CD4-positive, CD25-positive, alpha-beta regulatory T cell (primary cell): ENCODE results near the gene CAMK1D. TPM values are rescaled to one million over a fixed set of nuclear protein-coding genes. Genes with fewer than 3 reads are reported as not detected.
"Not testable (repeated sequence)": the region's sequence is repeated elsewhere in the genome, so short reads cannot be mapped to it uniquely, and the experiment has no call there.

ENCODE experiments used
- ATAC-seq, 2 donors: fragments of 150-1000 bp; cut with Tn5 transposase; one replicate each; pipeline ENCODE4 v1.10.0; 2021; ENCODE audit warnings: low read depth in 2 of 2, moderate number of reproducible peaks in 2 of 2, moderate library complexity in 1 of 2
- DNase-seq, 3 donors: peaks; one replicate each; pipeline versions ENCODE4 v3.0.0 to v3.0.0-alpha.2; 2012 to 2022; ENCODE audit warnings: mixed read lengths in 1 of 3
- H3K27ac ChIP-seq: one replicate; pipeline ENCODE4 v1.7.0; 2013; ENCODE audit warnings: mild to moderate bottlenecking, low read length; ENCODE audit not compliant: insufficient read depth, poor library complexity, severe bottlenecking
- H3K27me3 ChIP-seq: one replicate; pipeline ENCODE4 v1.7.0; 2013; ENCODE audit warnings: low read length; ENCODE audit not compliant: control insufficient read depth, insufficient read depth
- H3K36me3 ChIP-seq: one replicate; pipeline ENCODE4 v1.7.0; 2013; ENCODE audit warnings: mild to moderate bottlenecking, low read length, moderate library complexity; ENCODE audit not compliant: control insufficient read depth, insufficient read depth
- H3K4me1 ChIP-seq: 2 replicates; pipeline ENCODE4 v1.7.0; 2013; ENCODE audit warnings: mild to moderate bottlenecking, low read length; ENCODE audit not compliant: insufficient read depth, control insufficient read depth, poor library complexity, severe bottlenecking
- H3K4me3 ChIP-seq: one replicate; pipeline ENCODE4 v1.7.0; 2013; ENCODE audit warnings: low read depth, mild to moderate bottlenecking, low read length, moderate library complexity
- H3K9me3 ChIP-seq, 2 experiments: 1 replicate in 1 of 2; 2 replicates in 1 of 2; pipeline ENCODE4 v1.7.0; 2013; ENCODE audit warnings: low read length in 2 of 2, mild to moderate bottlenecking in 1 of 2, moderate library complexity in 1 of 2; ENCODE audit not compliant: control insufficient read depth in 2 of 2
- H3K27ac Mint-ChIP-seq, 3 donors: one replicate each; pipeline ENCODE4 v1.8.0; 2020 to 2022; ENCODE audit warnings: mild to moderate bottlenecking in 3 of 3, mixed read lengths in 3 of 3, moderate library complexity in 2 of 3
- H3K27me3 Mint-ChIP-seq: one replicate; pipeline ENCODE4 v1.8.0; 2022; ENCODE audit warnings: mild to moderate bottlenecking, mixed read lengths
- H3K36me3 Mint-ChIP-seq: one replicate; pipeline ENCODE4 v1.8.0; 2020; ENCODE audit warnings: mixed read lengths
- H3K4me1 Mint-ChIP-seq, 4 donors: one replicate each; pipeline ENCODE4 v1.8.0; 2020 to 2022; ENCODE audit warnings: mixed read lengths in 4 of 4, mild to moderate bottlenecking in 1 of 4
- H3K4me3 Mint-ChIP-seq, 4 donors: one replicate each; pipeline ENCODE4 v1.8.0; 2020 to 2022; ENCODE audit warnings: mild to moderate bottlenecking in 4 of 4, mixed read lengths in 4 of 4, moderate library complexity in 3 of 4
- H3K9me3 Mint-ChIP-seq, 7 donors: one replicate each; pipeline ENCODE4 v1.8.0; 2020 to 2022; ENCODE audit warnings: mixed read lengths in 7 of 7, mild to moderate bottlenecking in 3 of 7, moderate library complexity in 2 of 7
- polyA plus RNA-seq, 4 donors: library from polyadenylated mRNA; unstranded; fragments of 300-500 nt; fragmentation: Illumina TruSeq; gene quantifications; one replicate each; pipeline ENCODE4 v1.2.3, GENCODE V29; 2021
- total RNA-seq: library from RNA; stranded (reverse); gene quantifications from one replicate; pipeline ENCODE4 v1.2.3, GENCODE V29; 2022

CAMK1D gene
- total RNA-seq = 25.3 TPM
- polyA plus RNA-seq = 1 to 10 TPM; 4.4 to 5.8 (median 5.0) TPM

DNA sequence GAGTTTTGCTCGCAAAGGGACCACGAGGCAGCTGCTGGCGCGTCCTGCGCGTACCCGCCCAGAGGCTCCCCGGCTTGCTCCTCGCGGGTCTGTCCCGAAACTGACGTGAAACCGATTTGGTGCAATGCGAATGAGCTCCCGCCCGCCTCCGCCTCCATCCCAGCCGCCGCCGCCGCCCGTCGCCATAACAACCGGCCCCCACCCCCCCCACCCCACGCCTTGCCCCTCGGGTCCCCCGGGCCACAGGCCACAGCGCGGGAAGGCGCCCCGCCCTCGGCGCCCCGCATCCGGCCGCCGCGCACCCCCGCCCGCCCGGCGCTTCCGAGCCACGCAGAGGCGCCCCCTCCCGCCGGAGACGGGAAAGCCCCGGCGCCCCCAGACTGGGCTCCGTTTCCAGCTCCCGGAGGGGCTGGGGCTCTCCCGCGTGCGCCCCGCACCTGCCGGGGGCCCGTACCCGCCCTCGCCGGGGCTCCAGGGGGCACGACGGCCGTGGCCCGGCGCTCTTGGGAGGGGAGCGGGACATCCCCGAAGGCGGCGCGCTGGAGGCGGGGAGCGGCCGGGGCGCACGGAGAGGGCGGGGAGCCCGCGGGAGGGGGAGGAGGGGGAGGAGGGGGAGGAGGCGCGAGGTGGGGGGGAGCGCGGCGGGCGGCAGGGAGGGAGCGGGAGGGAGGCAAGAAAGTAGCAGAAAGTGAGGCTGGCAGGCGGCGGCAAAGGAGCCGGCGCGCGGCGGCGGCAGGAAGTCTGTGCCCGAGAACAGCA is at the start of gene CAMK1D:
CAMK1D (plus strand) TSS at position 678 of the 759 bp plus-strand sequence.
- Histone ChIP-seq H3K4me1 (peaks cover 28% of the 10 kb centered on the region), H3K27ac (peak within 1 kb of the TSS; percentile 87), H3K4me3 (peak within 1 kb of the TSS; percentile 93), H3K36me3 (no peaks in the 10 kb centered on the region), H3K27me3 (no peaks in the 10 kb centered on the region), H3K9me3 (no peaks in the 10 kb centered on the region)
- Mint-ChIP-seq H3K36me3 (peaks cover 4% of the 10 kb centered on the region), H3K4me1 (peaks cover 12 to 44% (median 27%) of the 10 kb centered on the region in 4 donors), H3K27me3 (peaks cover 10% of the 10 kb centered on the region), H3K9me3 (peaks cover 0 to 2% (median 0%) of the 10 kb centered on the region in 7 donors), H3K27ac (peak within 1 kb of the TSS; percentile 94 to 97 (median 97)), H3K4me3 (peak within 1 kb of the TSS; percentile 97 to 99 (median 98))
- ATAC-seq (peak; percentile 66 to 69), DNase-seq (peak; percentile 81 to 95 (median 86))

GRCh38 chr10:12301036-12301435 is 48.3 kb upstream of the CAMK1D start:
- not testable (repeated sequence) for H3K4me1 Mint-ChIP-seq, ATAC-seq, H3K4me3 ChIP-seq, H3K27me3 Mint-ChIP-seq, H3K9me3 ChIP-seq, H3K36me3 Mint-ChIP-seq, H3K4me1 ChIP-seq, H3K27ac Mint-ChIP-seq, DNase-seq, H3K9me3 Mint-ChIP-seq, H3K36me3 ChIP-seq, H3K4me3 Mint-ChIP-seq, H3K27ac ChIP-seq, H3K27me3 ChIP-seq

GRCh38 chr10:12308057-12308456 is 41.3 kb upstream of the CAMK1D start:
- no peaks in the 10 kb centered on the region for H3K36me3 ChIP-seq
- DNase-seq (no peak), ATAC-seq (no peak)
- no peaks in the 10 kb centered on the region for H3K27me3 Mint-ChIP-seq
- no peak overlapping the region for H3K27ac Mint-ChIP-seq
- no peaks in the 10 kb centered on the region for H3K9me3 Mint-ChIP-seq
- no peaks in the 10 kb centered on the region for H3K4me1 ChIP-seq
- H3K4me3 ChIP-seq = no peak overlapping the region
- H3K27ac ChIP-seq = no peak overlapping the region
- H3K9me3 ChIP-seq = no peaks in the 10 kb centered on the region
- H3K4me3 Mint-ChIP-seq = no peak overlapping the region
- no peaks in the 10 kb centered on the region for H3K27me3 ChIP-seq
- H3K4me1 Mint-ChIP-seq = peaks cover 0 to 4% (median 1%) of the 10 kb centered on the region in 4 donors
- H3K36me3 Mint-ChIP-seq = no peaks in the 10 kb centered on the region

DNA sequence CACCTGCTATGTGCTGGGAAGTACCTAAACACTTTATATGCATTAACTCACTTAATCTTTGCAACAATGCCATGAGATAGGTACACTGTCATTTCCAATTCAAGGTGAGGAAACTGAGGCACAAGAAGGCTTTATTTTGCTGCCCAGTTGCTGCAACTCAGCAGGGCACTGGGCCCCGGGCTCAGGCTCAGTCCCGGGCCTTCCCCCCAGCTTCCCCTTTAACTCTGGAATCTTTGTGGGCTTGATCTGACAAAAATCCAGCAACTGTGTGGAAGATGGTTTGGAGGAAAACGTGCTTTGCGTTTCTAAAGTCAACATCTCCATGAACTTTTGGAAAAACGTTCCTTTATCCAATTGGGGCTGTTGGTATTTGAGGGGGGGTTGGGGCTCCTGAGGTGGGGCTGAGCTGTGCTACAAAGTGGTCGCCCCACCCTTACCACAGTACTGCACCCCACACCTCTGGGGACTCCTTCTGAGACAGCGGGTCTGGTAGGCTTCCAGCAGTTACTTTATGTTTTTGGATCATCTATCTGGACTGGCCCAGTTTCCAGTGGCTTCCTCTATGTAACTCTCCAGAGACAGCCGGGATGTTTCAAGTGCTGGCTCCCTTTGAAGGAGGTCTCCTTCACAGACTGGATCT is 40.5 kb upstream of the CAMK1D start:
- Mint-ChIP-seq H3K4me1 (peaks cover 0 to 4% (median 1%) of the 10 kb centered on the region in 4 donors), H3K4me3 (no peak overlapping the region)

GRCh38 chr10:12309783-12310182 is 39.6 kb upstream of the CAMK1D start:
- not testable (repeated sequence) for H3K36me3 ChIP-seq, H3K4me3 Mint-ChIP-seq, H3K4me1 ChIP-seq, H3K4me3 ChIP-seq, H3K27ac ChIP-seq, H3K9me3 ChIP-seq, H3K27me3 Mint-ChIP-seq, H3K27ac Mint-ChIP-seq, DNase-seq, H3K9me3 Mint-ChIP-seq, ATAC-seq, H3K36me3 Mint-ChIP-seq, H3K4me1 Mint-ChIP-seq, H3K27me3 ChIP-seq

More for the DNA sequence above, 40.5 kb upstream of the CAMK1D start:
- no peak for ATAC-seq
- Histone ChIP-seq H3K9me3 (no peaks in the 10 kb centered on the region), H3K36me3 (no peaks in the 10 kb centered on the region), H3K27me3 (no peaks in the 10 kb centered on the region), H3K4me3 (no peak overlapping the region), H3K27ac (no peak overlapping the region), H3K4me1 (no peaks in the 10 kb centered on the region)
- Mint-ChIP-seq H3K9me3 (no peaks in the 10 kb centered on the region), H3K27me3 (no peaks in the 10 kb centered on the region), H3K36me3 (no peaks in the 10 kb centered on the region), H3K27ac (no peak overlapping the region)
- no peak for DNase-seq

- no peak for ATAC-seq
- Mint-ChIP-seq H3K9me3 (no peaks in the 10 kb centered on the region), H3K4me1 (no peaks in the 10 kb centered on the region), H3K27ac (no peak overlapping the region), H3K27me3 (no peaks in the 10 kb centered on the region), H3K4me3 (no peak overlapping the region), H3K36me3 (no peaks in the 10 kb centered on the region)
- Histone ChIP-seq H3K27ac (no peak overlapping the region), H3K4me1 (no peaks in the 10 kb centered on the region), H3K36me3 (no peaks in the 10 kb centered on the region), H3K27me3 (no peaks in the 10 kb centered on the region), H3K9me3 (no peaks in the 10 kb centered on the region), H3K4me3 (no peak overlapping the region)
- DNase-seq = no peak
These were observed 34.5 kb upstream of the CAMK1D start for GRCh38 chr10:12314836-12315235.

- H3K4me1 ChIP-seq = no peaks in the 10 kb centered on the region
- no peaks in the 10 kb centered on the region for H3K36me3 Mint-ChIP-seq
- no peak overlapping the region for H3K4me3 ChIP-seq
- peaks cover 3 to 7% (median 6%) of the 10 kb centered on the region in 4 donors for H3K4me1 Mint-ChIP-seq
- DNase-seq (no peak), ATAC-seq (no peak)
- no peaks in the 10 kb centered on the region for H3K36me3 ChIP-seq
- no peak overlapping the region for H3K27ac Mint-ChIP-seq
- no peaks in the 10 kb centered on the region for H3K27me3 ChIP-seq
- H3K27me3 Mint-ChIP-seq = no peaks in the 10 kb centered on the region
- H3K27ac ChIP-seq = no peak overlapping the region
- no peaks in the 10 kb centered on the region for H3K9me3 ChIP-seq
- no peak overlapping the region for H3K4me3 Mint-ChIP-seq
- H3K9me3 Mint-ChIP-seq = no peaks in the 10 kb centered on the region
These were observed 30.3 kb upstream of the CAMK1D start for GRCh38 chr10:12319076-12319475.

DNA sequence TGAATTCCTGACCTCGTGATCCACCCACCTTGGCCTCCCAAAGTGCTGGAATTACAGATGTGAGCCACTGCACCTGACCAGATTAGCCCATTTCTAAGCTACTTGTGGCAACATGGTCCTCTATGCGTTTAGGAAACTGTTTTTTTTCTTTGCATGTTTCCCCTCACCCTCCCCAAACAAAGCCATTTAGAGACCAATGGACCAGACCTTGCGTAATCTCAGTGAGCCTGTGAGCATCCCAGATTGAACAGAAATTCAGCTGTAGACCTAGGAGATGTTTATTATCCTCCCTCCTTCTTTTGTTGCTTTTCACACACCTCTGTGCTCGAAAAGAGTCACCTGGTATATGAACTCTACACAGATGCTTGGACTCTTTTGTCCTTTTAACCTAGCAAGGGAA is 28.5 kb upstream of the CAMK1D start:
- peak overlapping the region in 1 of 3 donors; percentile 43 for H3K27ac Mint-ChIP-seq

More for the DNA sequence above, 28.5 kb upstream of the CAMK1D start:
- Mint-ChIP-seq H3K9me3 (no peaks in the 10 kb centered on the region), H3K27me3 (peaks cover 3% of the 10 kb centered on the region), H3K36me3 (no peaks in the 10 kb centered on the region), H3K4me1 (peaks cover 3 to 7% (median 6%) of the 10 kb centered on the region in 4 donors), H3K4me3 (no peak overlapping the region)
- DNase-seq (no peak), ATAC-seq (no peak)
- Histone ChIP-seq H3K36me3 (no peaks in the 10 kb centered on the region), H3K9me3 (no peaks in the 10 kb centered on the region), H3K4me1 (no peaks in the 10 kb centered on the region), H3K27ac (no peak overlapping the region), H3K4me3 (no peak overlapping the region), H3K27me3 (no peaks in the 10 kb centered on the region)
